IMR-90 (cell line): ENCODE data around the gene FTSJ3. TPM values are rescaled to one million over a fixed set of nuclear protein-coding genes. Genes with fewer than 3 reads are reported as not detected.

ENCODE experiments used
- ATAC-seq: fragments of 200-7000 bp; cut with Tn5 transposase; 2 replicates; pipeline ENCODE4 v1.9.1; 2020; ENCODE audit warnings: low read depth, mild to moderate bottlenecking, moderate library complexity
- BruUV-seq: library from RNA; stranded (reverse); fragments of 400-500 nt; replicated peaks from 2 replicates; lab custom pipeline; 2021; lab: Mats Ljungman, UMichigan
- CTCF ChIA-PET: fragments of 300-600 bp; formaldehyde crosslinking; extraction: SDS; loops from one replicate; lab custom pipeline; 2021; ENCODE audit warnings: antibody characterized with exemption; lab: Yijun Ruan, JAX
- POLR2A ChIA-PET: fragments of 300-600 bp; sonication (Branson Sonifier 250); formaldehyde crosslinking; loops from one replicate; lab custom pipeline; 2022; ENCODE audit warnings: antibody characterized with exemption; ENCODE audit not compliant: unreplicated experiment; lab: Charles Lee
- DNase-seq: peaks from one replicate; pipeline ENCODE4 v3.0.0; 2013
- H2AFZ ChIP-seq: replicated peaks from 2 replicates; pipeline ENCODE3; 2013; ENCODE audit warnings: low read length, mild to moderate bottlenecking; ENCODE audit not compliant: poor library complexity
- H2AK5ac ChIP-seq: 2 replicates; pipeline ENCODE4 v1.6.1; 2013; ENCODE audit warnings: low read depth, low read length, inconsistent platforms
- H2AK9ac ChIP-seq: replicated peaks from 2 replicates; pipeline ENCODE3; 2013; ENCODE audit warnings: mild to moderate bottlenecking, low read depth, low read length, moderate library complexity; ENCODE audit not compliant: poor library complexity
- H2BK120ac ChIP-seq: 2 replicates; pipeline ENCODE4 v1.6.1; 2013; ENCODE audit warnings: low read depth, low read length, inconsistent platforms
- H2BK15ac ChIP-seq: 3 replicates; pipeline ENCODE4 v1.6.1; 2013; ENCODE audit warnings: low read depth, low read length, inconsistent platforms
- H2BK20ac ChIP-seq: 2 replicates; pipeline ENCODE4 v1.6.1; 2013; ENCODE audit warnings: low read depth, mild to moderate bottlenecking, inconsistent platforms, low read length, moderate library complexity
- H2BK5ac ChIP-seq: 2 replicates; pipeline ENCODE4 v1.6.1; 2013; ENCODE audit warnings: mild to moderate bottlenecking, low read depth, low read length, inconsistent platforms; ENCODE audit not compliant: poor library complexity, severe bottlenecking
- H3K14ac ChIP-seq: replicated peaks from 2 replicates; pipeline ENCODE4 v1.6.1; 2013; ENCODE audit warnings: low read depth, low read length, inconsistent platforms
- H3K18ac ChIP-seq: 2 replicates; pipeline ENCODE4 v1.6.1; 2013; ENCODE audit warnings: low read depth, low read length, control low read depth
- H3K23ac ChIP-seq: 2 replicates; pipeline ENCODE4 v1.6.1; 2013; ENCODE audit warnings: low read depth, low read length, inconsistent platforms
- H3K27ac ChIP-seq: 2 replicates; pipeline ENCODE4 v1.5.1; 2013; ENCODE audit warnings: mild to moderate bottlenecking, control low read depth, low read length; ENCODE audit not compliant: insufficient read depth
- H3K27me3 ChIP-seq: 2 replicates; pipeline ENCODE4 v1.6.1; 2013; ENCODE audit warnings: low read length; ENCODE audit not compliant: control insufficient read depth, insufficient read depth
- H3K36me3 ChIP-seq: 2 replicates; pipeline ENCODE4 v1.6.1; 2013; ENCODE audit warnings: low read length, mixed read lengths; ENCODE audit not compliant: control insufficient read depth, insufficient read depth
- H3K4ac ChIP-seq: 2 replicates; pipeline ENCODE4 v1.6.1; 2013; ENCODE audit warnings: low read depth, low read length, inconsistent platforms
- H3K4me1 ChIP-seq: 2 replicates; pipeline ENCODE4 v1.6.1; 2013; ENCODE audit warnings: low read length, mixed read lengths; ENCODE audit not compliant: control insufficient read depth, insufficient read depth
- H3K4me2 ChIP-seq: 2 replicates; pipeline ENCODE4 v1.6.1; 2013; ENCODE audit warnings: low read depth, mild to moderate bottlenecking, control low read depth, low read length, moderate library complexity
- H3K4me3 ChIP-seq: 2 replicates; pipeline ENCODE4 v1.5.1; 2013; ENCODE audit warnings: low read depth, mild to moderate bottlenecking, control low read depth, low read length, moderate library complexity; ENCODE audit not compliant: insufficient read depth
- H3K56ac ChIP-seq: 2 replicates; pipeline ENCODE4 v1.6.1; 2013; ENCODE audit warnings: low read length, inconsistent platforms; ENCODE audit not compliant: insufficient read depth; ENCODE audit errors: extremely low read depth
- H3K79me1 ChIP-seq, 2 experiments: 2 replicates each; pipeline ENCODE4 v1.6.1; 2013; ENCODE audit warnings: low read length in 2 of 2, inconsistent platforms in 1 of 2, low read depth in 1 of 2
- H3K9ac ChIP-seq: 2 replicates; pipeline ENCODE4 v1.6.1; 2013; ENCODE audit warnings: low read depth, low read length, control low read depth
- H3K9me1 ChIP-seq: 2 replicates; pipeline ENCODE4 v1.6.1; 2013; ENCODE audit warnings: low read length, inconsistent platforms; ENCODE audit not compliant: insufficient read depth
- H3K9me3 ChIP-seq: 2 replicates; pipeline ENCODE4 v1.6.1; 2013; ENCODE audit warnings: low read length; ENCODE audit not compliant: control insufficient read depth, insufficient read depth
- H4K20me1 ChIP-seq: 2 replicates; pipeline ENCODE4 v1.6.1; 2013; ENCODE audit warnings: low read length, inconsistent platforms; ENCODE audit not compliant: insufficient read depth
- H4K5ac ChIP-seq: 2 replicates; pipeline ENCODE4 v1.6.1; 2013; ENCODE audit warnings: mild to moderate bottlenecking, low read depth, low read length, control low read depth
- H4K8ac ChIP-seq, 2 experiments: 2 replicates each; pipeline ENCODE4 v1.6.1; 2013; ENCODE audit warnings: low read depth in 2 of 2, low read length in 2 of 2, control low read depth in 1 of 2, inconsistent platforms in 1 of 2
- H4K91ac ChIP-seq: 2 replicates; pipeline ENCODE4 v1.6.1; 2013; ENCODE audit warnings: low read depth, low read length, inconsistent platforms; ENCODE audit not compliant: insufficient read depth
- BHLHE40 ChIP-seq: fragments of 150-350 bp; IDR thresholded peaks from 2 replicates; pipeline ENCODE4 v1.6.1; 2016; ENCODE audit warnings: mild to moderate bottlenecking, low read depth, low read length
- CEBPB ChIP-seq: IDR thresholded peaks from 2 replicates; pipeline ENCODE4 v1.6.1; 2012; ENCODE audit warnings: low read depth, low read length, improper control_type of control experiment
- MAFK ChIP-seq: IDR thresholded peaks from 2 replicates; pipeline ENCODE4 v1.6.1; 2012; ENCODE audit warnings: low read depth, low read length, improper control_type of control experiment
- MXI1 ChIP-seq: IDR thresholded peaks from 2 replicates; pipeline ENCODE4 v1.6.1; 2012; ENCODE audit warnings: low read depth, mild to moderate bottlenecking, low read length, moderate library complexity, borderline replicate concordance
- NFE2L2 ChIP-seq: fragments of 150-350 bp; IDR thresholded peaks from 2 replicates; pipeline ENCODE4 v1.6.1; 2016; ENCODE audit warnings: low read depth, mild to moderate bottlenecking, low read length
- RFX5 ChIP-seq: IDR thresholded peaks from 2 replicates; pipeline ENCODE4 v1.8.0; 2012; ENCODE audit warnings: low read depth, mild to moderate bottlenecking, low read length, moderate library complexity
- WGBS, 2 experiments: methylation state at CpG; one replicate each; pipeline versions ENCODE4 v1.1.5 to v1.1.7; 2013; ENCODE audit warnings: missing lambda C conversion rate in 2 of 2; ENCODE audit not compliant: insufficient read length in 1 of 2; ENCODE audit errors: extremely low coverage in 2 of 2; 5-methylcytosine and 5-hydroxymethylcytosine counted together
- dilution Hi-C: fragments of 300-500 bp; cut with HindIII; formaldehyde crosslinking; loops from one replicate; pipeline ENCODE4 v1.14.3; 2018; ENCODE audit warnings: low sequenced_read_pairs; ENCODE audit not compliant: unreplicated experiment
- in situ Hi-C: fragments of 300-500 bp; cut with MboI; formaldehyde crosslinking; loops from 3 replicates; pipeline ENCODE4 v1.14.3; 2019; ENCODE audit warnings: low sequenced_read_pairs, inconsistent platforms, mixed read lengths
- intact Hi-C: fragments of 100-400 bp; cut with micrococcal nuclease; formaldehyde crosslinking; loops from 2 replicates; pipeline ENCODE4 v1.10.0; 2022
- polyA plus RNA-seq, 3 experiments: library from polyadenylated mRNA; depleted of rRNA; stranded (reverse); fragments of >200 nt; gene quantifications; 2 replicates each; pipeline ENCODE4 v1.2.3, GENCODE V29; 2012; ENCODE audit warnings: low replicate concordance in 1 of 3
- total RNA-seq: library from RNA; depleted of rRNA; stranded (reverse); fragments of >200 nt; gene quantifications from 2 replicates; pipeline ENCODE4 v1.2.3, GENCODE V29; 2012
- TF ChIP-seq, protein P1 (sequence below): fragments of 150-350 bp; IDR thresholded peaks from 2 replicates; pipeline ENCODE4 v1.6.1; 2016; ENCODE audit warnings: low read depth, mild to moderate bottlenecking, low read length, moderate library complexity, borderline replicate concordance
- TF ChIP-seq, protein P2 (sequence below): fragments of 150-350 bp; IDR thresholded peaks from 2 replicates; pipeline ENCODE4 v1.6.1; 2017; ENCODE audit warnings: mild to moderate bottlenecking, antibody characterized with exemption, low read length, low read depth
- TF ChIP-seq, protein P3 (sequence below): conservative IDR thresholded peaks from 2 replicates; pipeline ENCODE4 v1.5.1; 2012; ENCODE audit warnings: mild to moderate bottlenecking, low read depth, low read length, improper control_type of control experiment

FTSJ3 gene
- total and polyA plus RNA-seq, 2 of the 4 experiments (the other 2 are of a cell fraction) = 51.3 to 68.1 TPM

GRCh38 chr17:63835167-63835720 lies 7.8 kb upstream of the FTSJ3 start:
- Histone ChIP-seq H3K4me3 (no peak overlapping the region), H4K8ac (no peak overlapping the region), H2BK5ac (no peak overlapping the region), H2BK120ac (no peak overlapping the region), H3K23ac (no peak overlapping the region), H3K36me3 (peaks cover 59% of the 10 kb centered on the region), H3K18ac (no peak overlapping the region), H3K27ac (no peak overlapping the region), H3K4me1 (peaks cover 13% of the 10 kb centered on the region), H3K79me1 (peaks cover 8 to 77% of the 10 kb centered on the region in 2 experiments; a peak in 3 of 4 replicates), H3K27me3 (no peaks in the 10 kb centered on the region), H2BK20ac (no peak overlapping the region), H3K4ac (no peak overlapping the region), H3K56ac (no peak overlapping the region), H2AFZ (no peak overlapping the region), H4K5ac (no peak overlapping the region), H4K20me1 (peaks cover 42% of the 10 kb centered on the region), H3K14ac (no peak overlapping the region), H3K9me3 (no peaks in the 10 kb centered on the region), H2BK15ac (no peak overlapping the region), H3K4me2 (no peak overlapping the region), H3K9ac (no peak overlapping the region), H3K9me1 (peaks cover 3% of the 10 kb centered on the region), H4K91ac (no peak overlapping the region), H2AK9ac (peak overlapping the region; percentile 13), H2AK5ac (no peak overlapping the region)
- ChIA-PET CTCF (interaction anchor here (0.9 to 1.4 kb wide), 2 partner anchors 9 to 31 kb away, joined by 3 read pairs; no protein-coding TSS in a partner anchor), POLR2A (no interaction called here)
- no peak for ATAC-seq
- intact Hi-C loops (no loop called here), in situ Hi-C loops (no loop called here), dilution Hi-C loops (no loop called here)
- no peak for DNase-seq
- 95% methylated on average over 3 of the region's 9 CpGs; no CpG with 5 or more reads in 1 of the 2 experiments for WGBS, 2 experiments
- TF ChIP-seq, protein P1, sequence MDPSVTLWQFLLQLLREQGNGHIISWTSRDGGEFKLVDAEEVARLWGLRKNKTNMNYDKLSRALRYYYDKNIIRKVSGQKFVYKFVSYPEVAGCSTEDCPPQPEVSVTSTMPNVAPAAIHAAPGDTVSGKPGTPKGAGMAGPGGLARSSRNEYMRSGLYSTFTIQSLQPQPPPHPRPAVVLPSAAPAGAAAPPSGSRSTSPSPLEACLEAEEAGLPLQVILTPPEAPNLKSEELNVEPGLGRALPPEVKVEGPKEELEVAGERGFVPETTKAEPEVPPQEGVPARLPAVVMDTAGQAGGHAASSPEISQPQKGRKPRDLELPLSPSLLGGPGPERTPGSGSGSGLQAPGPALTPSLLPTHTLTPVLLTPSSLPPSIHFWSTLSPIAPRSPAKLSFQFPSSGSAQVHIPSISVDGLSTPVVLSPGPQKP = no peak
- TF ChIP-seq, protein P2, sequence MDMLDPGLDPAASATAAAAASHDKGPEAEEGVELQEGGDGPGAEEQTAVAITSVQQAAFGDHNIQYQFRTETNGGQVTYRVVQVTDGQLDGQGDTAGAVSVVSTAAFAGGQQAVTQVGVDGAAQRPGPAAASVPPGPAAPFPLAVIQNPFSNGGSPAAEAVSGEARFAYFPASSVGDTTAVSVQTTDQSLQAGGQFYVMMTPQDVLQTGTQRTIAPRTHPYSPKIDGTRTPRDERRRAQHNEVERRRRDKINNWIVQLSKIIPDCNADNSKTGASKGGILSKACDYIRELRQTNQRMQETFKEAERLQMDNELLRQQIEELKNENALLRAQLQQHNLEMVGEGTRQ = no peak
- TF ChIP-seq NFE2L2 (no peak), MAFK (no peak), CEBPB (no peak), RFX5 (no peak), BHLHE40 (no peak), MXI1 (no peak)
- TF ChIP-seq, protein P3, sequence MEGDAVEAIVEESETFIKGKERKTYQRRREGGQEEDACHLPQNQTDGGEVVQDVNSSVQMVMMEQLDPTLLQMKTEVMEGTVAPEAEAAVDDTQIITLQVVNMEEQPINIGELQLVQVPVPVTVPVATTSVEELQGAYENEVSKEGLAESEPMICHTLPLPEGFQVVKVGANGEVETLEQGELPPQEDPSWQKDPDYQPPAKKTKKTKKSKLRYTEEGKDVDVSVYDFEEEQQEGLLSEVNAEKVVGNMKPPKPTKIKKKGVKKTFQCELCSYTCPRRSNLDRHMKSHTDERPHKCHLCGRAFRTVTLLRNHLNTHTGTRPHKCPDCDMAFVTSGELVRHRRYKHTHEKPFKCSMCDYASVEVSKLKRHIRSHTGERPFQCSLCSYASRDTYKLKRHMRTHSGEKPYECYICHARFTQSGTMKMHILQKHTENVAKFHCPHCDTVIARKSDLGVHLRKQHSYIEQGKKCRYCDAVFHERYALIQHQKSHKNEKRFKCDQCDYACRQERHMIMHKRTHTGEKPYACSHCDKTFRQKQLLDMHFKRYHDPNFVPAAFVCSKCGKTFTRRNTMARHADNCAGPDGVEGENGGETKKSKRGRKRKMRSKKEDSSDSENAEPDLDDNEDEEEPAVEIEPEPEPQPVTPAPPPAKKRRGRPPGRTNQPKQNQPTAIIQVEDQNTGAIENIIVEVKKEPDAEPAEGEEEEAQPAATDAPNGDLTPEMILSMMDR = no peak
- no TSS peak for BruUV-seq
